HG03469 (cell line): ENCODE data around the gene OR2J1.
"Not testable (repeated sequence)": the region's sequence is repeated elsewhere in the genome, so short reads cannot be mapped to it uniquely, and the experiment has no call there.

Experiments used
- ATAC-seq: cut with Tn5 transposase; IDR thresholded peaks from one replicate; pipeline ENCODE4 v1.9.1; 2021; ENCODE audit warnings: mild to moderate bottlenecking, moderate library complexity, moderate number of reproducible peaks; ENCODE audit not compliant: unreplicated experiment

OR2J1 gene

GRCh38 chr6:29099190-29099589 lies at the start of gene OR2J1:
Gene OR2J1 (plus strand): TSS chr6:29099490. CDS start chr6:29100943, 1,453 bp downstream.
- ATAC-seq = no peak

GRCh38 chr6:29051680-29052079 lies 47.6 kb upstream of the OR2J1 start:
- no peak for ATAC-seq

GRCh38 chr6:29071831-29072723 lies 27.2 kb upstream of the OR2J1 start:
- ATAC-seq = no peak

GRCh38 chr6:29079203-29079602 lies 20.1 kb upstream of the OR2J1 start:
- ATAC-seq = no peak

- ATAC-seq = no peak
Observed at GRCh38 chr6:29081312-29081711, 18.0 kb upstream of the OR2J1 start.

- ATAC-seq = no peak
Observed at GRCh38 chr6:29082457-29082856, 16.8 kb upstream of the OR2J1 start.

GRCh38 chr6:29087213-29087612 lies 12.1 kb upstream of the OR2J1 start, which contains the start of gene OR2B3:
Gene OR2B3 (minus strand): TSS chr6:29087313. CDS start chr6:29087248, 65 bp downstream.
- ATAC-seq = no peak

GRCh38 chr6:29092957-29093356 lies 6.3 kb upstream of the OR2J1 start:
- ATAC-seq = no peak

GRCh38 chr6:29097803-29098202 lies 1.5 kb upstream of the OR2J1 start:
- no peak for ATAC-seq

GRCh38 chr6:29107758-29108157 lies 8.5 kb downstream of the OR2J1 start, which contains the start of gene OR2J3:
Gene OR2J3 (plus strand): TSS chr6:29108058. CDS start chr6:29111891, 3,833 bp downstream.
- no peak for ATAC-seq

GRCh38 chr6:29112135-29112534 lies 12.8 kb downstream of the OR2J1 start:
- ATAC-seq = no peak

- ATAC-seq = not testable (repeated sequence)
Observed at GRCh38 chr6:29114964-29115363, 15.7 kb downstream of the OR2J1 start.

- ATAC-seq = no peak
Observed at GRCh38 chr6:29129326-29130012, 30.2 kb downstream of the OR2J1 start.

GRCh38 chr6:29130644-29131043 lies 31.4 kb downstream of the OR2J1 start:
- no peak for ATAC-seq

- ATAC-seq = no peak
Observed at GRCh38 chr6:29131691-29132090, 32.4 kb downstream of the OR2J1 start.

- ATAC-seq = no peak
Observed at GRCh38 chr6:29137724-29138123, 38.4 kb downstream of the OR2J1 start.

GRCh38 chr6:29141606-29142005 lies 42.3 kb downstream of the OR2J1 start:
- ATAC-seq = no peak

- no peak for ATAC-seq
Observed at GRCh38 chr6:29142309-29142708, 43.0 kb downstream of the OR2J1 start.

GRCh38 chr6:29146179-29146578 lies 46.9 kb downstream of the OR2J1 start:
- ATAC-seq = no peak

GRCh38 chr6:29147074-29147473 lies 47.8 kb downstream of the OR2J1 start:
- ATAC-seq = no peak

GRCh38 chr6:29149444-29149843 lies 50.2 kb downstream of the OR2J1 start:
- ATAC-seq = not testable (repeated sequence)
